SU-DHL-6 (cell line): ENCODE results near the gene ITGAE.
"Not testable (repeated sequence)": the region's sequence is repeated elsewhere in the genome, so short reads cannot be mapped to it uniquely, and the experiment has no call there.

ENCODE experiments used
- CTCF ChIP-seq: fragments of 200-600 bp; sonication (generic); IDR thresholded peaks from one replicate; pipeline ENCODE4 v1.5.1; 2017; ENCODE audit warnings: antibody characterized with exemption, mild to moderate bottlenecking, low read length, moderate library complexity; ENCODE audit not compliant: insufficient read depth, poor library complexity, severe bottlenecking
- EZH2phosphoT487 ChIP-seq: fragments of 200-600 bp; sonication (generic), shearing (Covaris generic); conservative IDR thresholded peaks from 2 replicates; pipeline ENCODE4 v1.6.1; 2018; ENCODE audit warnings: mild to moderate bottlenecking, antibody characterized with exemption, low read length, moderate library complexity, mixed read lengths

DNA sequence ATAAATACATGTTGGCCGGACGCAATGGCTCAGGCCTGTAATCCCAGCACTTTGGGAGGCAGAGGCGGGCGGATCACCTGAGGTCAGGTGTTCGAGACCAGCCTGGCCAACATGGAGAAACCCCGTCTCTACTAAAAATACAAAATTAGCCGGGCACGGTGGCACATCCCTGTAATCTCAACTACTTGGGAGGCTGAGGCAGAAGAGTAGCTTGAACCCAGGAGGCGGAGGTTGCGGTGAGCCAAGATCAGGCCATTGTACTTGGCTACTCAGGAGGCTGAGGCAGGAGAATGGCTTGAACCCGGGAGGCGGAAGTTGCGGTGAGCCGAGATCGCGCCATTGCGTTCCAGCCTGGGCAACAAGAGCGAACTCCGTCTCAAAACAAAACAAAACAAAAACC lies 43.6 kb upstream of the ITGAE start:
- TF ChIP-seq CTCF, EZH2phosphoT487: not testable (repeated sequence)
